Activated naive CD4-positive, alpha-beta T cell treated with anti-CD3 and anti-CD28 coated beads for 36 hours (primary cell): Measurements from ENCODE around the gene KCNG2. TPM values are rescaled to one million over a fixed set of nuclear protein-coding genes. Genes with fewer than 3 reads are reported as not detected.
A peak's percentile ranks its signal among the peaks of the same experiment; 100 is the strongest.
"Not testable (repeated sequence)": the region's sequence is repeated elsewhere in the genome, so short reads cannot be mapped to it uniquely, and the experiment has no call there.

Source experiments
- CTCF ChIA-PET: fragments of 350-600 bp; sonication (Branson Sonifier 250); formaldehyde crosslinking; loops from one replicate; lab custom pipeline; 2021; ENCODE audit warnings: antibody characterized with exemption; lab: Charles Lee
- DNase-seq: peaks from one replicate; pipeline ENCODE4 v3.0.0-alpha.2; 2020
- H3K27ac Mint-ChIP-seq: one replicate; pipeline ENCODE4 v1.8.0; 2021; ENCODE audit warnings: mild to moderate bottlenecking, mixed read lengths
- H3K27me3 Mint-ChIP-seq: one replicate; pipeline ENCODE4 v1.8.0; 2021; ENCODE audit warnings: low read depth, mixed read lengths
- H3K36me3 Mint-ChIP-seq: one replicate; pipeline ENCODE4 v1.8.0; 2021; ENCODE audit warnings: low read depth, mixed read lengths
- H3K4me1 Mint-ChIP-seq: one replicate; pipeline ENCODE4 v1.8.0; 2021; ENCODE audit warnings: low read depth, mixed read lengths
- H3K4me3 Mint-ChIP-seq: one replicate; pipeline ENCODE4 v1.8.0; 2021; ENCODE audit warnings: mild to moderate bottlenecking, moderate library complexity, mixed read lengths
- H3K9me3 Mint-ChIP-seq: one replicate; pipeline ENCODE4 v1.8.0; 2021; ENCODE audit warnings: mixed read lengths
- intact Hi-C: fragments of 100-400 bp; cut with micrococcal nuclease; formaldehyde crosslinking; loops from one replicate; pipeline ENCODE4 v1.15.1; 2023
- total RNA-seq, 2 experiments: library from RNA; stranded (reverse); gene quantifications; one replicate each; pipeline ENCODE4 v1.2.3, GENCODE V29; 2021

Gene KCNG2
- not detected for total RNA-seq

GRCh38 chr18:79797518-79798345, at the start of gene KCNG2:
Gene KCNG2, plus strand, starts transcription at chr18:79797938. Its CDS starts 65,730 bp downstream, at chr18:79863668.
- H3K9me3 Mint-ChIP-seq, result no peaks in the 10 kb centered on the region
- intact Hi-C loops, result loop anchor here (2.0 to 5.0 kb wide), 4 partner anchors 115 to 360 kb away; partner anchors contain the start of genes HSBP1L1 and TXNL4A
- peaks cover 10% of the 10 kb centered on the region for H3K4me1 Mint-ChIP-seq
- CTCF ChIA-PET, result no interaction called here
- DNase-seq, result peak; percentile 51
- H3K36me3 Mint-ChIP-seq, result no peaks in the 10 kb centered on the region
- H3K27ac Mint-ChIP-seq, result no peak within 1 kb of the TSS
- H3K4me3 Mint-ChIP-seq, result peak within 1 kb of the TSS; percentile 43
- peaks cover 38% of the 10 kb centered on the region for H3K27me3 Mint-ChIP-seq

- intact Hi-C loops, result no loop called here
- no peaks in the 10 kb centered on the region for H3K4me1 Mint-ChIP-seq
- CTCF ChIA-PET, result no interaction called here
- H3K9me3 Mint-ChIP-seq, result no peaks in the 10 kb centered on the region
- peaks cover 32% of the 10 kb centered on the region for H3K36me3 Mint-ChIP-seq
- no peak for DNase-seq
- H3K27ac Mint-ChIP-seq, result no peak overlapping the region
- no peak overlapping the region for H3K4me3 Mint-ChIP-seq
- H3K27me3 Mint-ChIP-seq, result no peaks in the 10 kb centered on the region
Observed at GRCh38 chr18:79748321-79749180, 49.2 kb upstream of the KCNG2 start.

GRCh38 chr18:79749251-79750191, 48.2 kb upstream of the KCNG2 start:
- no peak overlapping the region for H3K4me3 Mint-ChIP-seq
- H3K9me3 Mint-ChIP-seq, result no peaks in the 10 kb centered on the region
- intact Hi-C loops, result no loop called here
- no peaks in the 10 kb centered on the region for H3K4me1 Mint-ChIP-seq
- CTCF ChIA-PET, result interaction anchor here (0.6 kb wide), 1 partner anchor 189 kb away, joined by 5 read pairs; no protein-coding TSS in a partner anchor
- DNase-seq, result no peak
- H3K36me3 Mint-ChIP-seq, result peaks cover 32% of the 10 kb centered on the region
- H3K27me3 Mint-ChIP-seq, result no peaks in the 10 kb centered on the region
- no peak overlapping the region for H3K27ac Mint-ChIP-seq

- Mint-ChIP-seq H3K27me3 (no peaks in the 10 kb centered on the region), H3K27ac (no peak overlapping the region), H3K4me1 (no peaks in the 10 kb centered on the region), H3K9me3 (peaks cover 2% of the 10 kb centered on the region), H3K36me3 (peaks cover 43% of the 10 kb centered on the region), H3K4me3 (no peak overlapping the region)
- no peak for DNase-seq
- intact Hi-C loops, result no loop called here
- CTCF ChIA-PET, result no interaction called here
Observed at GRCh38 chr18:79750980-79751571, 46.7 kb upstream of the KCNG2 start.

GRCh38 chr18:79751918-79752578, 45.7 kb upstream of the KCNG2 start:
- H3K27ac Mint-ChIP-seq, DNase-seq, intact Hi-C loops, H3K4me3 Mint-ChIP-seq, H3K27me3 Mint-ChIP-seq, H3K9me3 Mint-ChIP-seq, H3K4me1 Mint-ChIP-seq, CTCF ChIA-PET: not testable (repeated sequence)
- H3K36me3 Mint-ChIP-seq, result peaks cover 45% of the 10 kb centered on the region

GRCh38 chr18:79752946-79753345, 44.8 kb upstream of the KCNG2 start:
- intact Hi-C loops, H3K27ac Mint-ChIP-seq: not testable (repeated sequence)
- H3K36me3 Mint-ChIP-seq, result peaks cover 53% of the 10 kb centered on the region

GRCh38 chr18:79753391-79753851, 44.3 kb upstream of the KCNG2 start:
- CTCF ChIA-PET, result interaction anchor here (1.3 kb wide), 1 partner anchor 10 kb away, joined by 3 read pairs; no protein-coding TSS in a partner anchor

More at GRCh38 chr18:79752946-79753345, 44.8 kb upstream of the KCNG2 start:
- CTCF ChIA-PET, H3K4me1 Mint-ChIP-seq, DNase-seq, H3K4me3 Mint-ChIP-seq, H3K27me3 Mint-ChIP-seq: not testable (repeated sequence)
- H3K9me3 Mint-ChIP-seq, result peaks cover 13% of the 10 kb centered on the region

GRCh38 chr18:79754022-79754761, 43.5 kb upstream of the KCNG2 start:
- Mint-ChIP-seq H3K9me3 (peaks cover 23% of the 10 kb centered on the region), H3K27me3 (no peaks in the 10 kb centered on the region), H3K4me1 (no peaks in the 10 kb centered on the region), H3K27ac (no peak overlapping the region), H3K4me3 (no peak overlapping the region), H3K36me3 (peaks cover 54% of the 10 kb centered on the region)
- CTCF ChIA-PET, result interaction anchor here (1.3 kb wide), 1 partner anchor 9 kb away, joined by 3 read pairs; no protein-coding TSS in a partner anchor
- DNase-seq, result no peak
- intact Hi-C loops, result no loop called here

More at GRCh38 chr18:79753391-79753851, 44.3 kb upstream of the KCNG2 start:
- no peaks in the 10 kb centered on the region for H3K4me1 Mint-ChIP-seq
- no peak for DNase-seq
- H3K4me3 Mint-ChIP-seq, result no peak overlapping the region
- peaks cover 57% of the 10 kb centered on the region for H3K36me3 Mint-ChIP-seq
- intact Hi-C loops, result no loop called here
- H3K27me3 Mint-ChIP-seq, result no peaks in the 10 kb centered on the region
- H3K27ac Mint-ChIP-seq, result no peak overlapping the region
- peaks cover 18% of the 10 kb centered on the region for H3K9me3 Mint-ChIP-seq

- no peaks in the 10 kb centered on the region for H3K27me3 Mint-ChIP-seq
- CTCF ChIA-PET, result no interaction called here
- no peaks in the 10 kb centered on the region for H3K4me1 Mint-ChIP-seq
Observed at GRCh38 chr18:79754831-79755351, 42.8 kb upstream of the KCNG2 start.

GRCh38 chr18:79755496-79756142, 42.1 kb upstream of the KCNG2 start:
- peaks cover 52% of the 10 kb centered on the region for H3K36me3 Mint-ChIP-seq
- DNase-seq, result no peak
- H3K4me1 Mint-ChIP-seq, result no peaks in the 10 kb centered on the region
- CTCF ChIA-PET, result no interaction called here
- no peak overlapping the region for H3K4me3 Mint-ChIP-seq
- intact Hi-C loops, result no loop called here
- no peak overlapping the region for H3K27ac Mint-ChIP-seq
- no peaks in the 10 kb centered on the region for H3K27me3 Mint-ChIP-seq
- peaks cover 31% of the 10 kb centered on the region for H3K9me3 Mint-ChIP-seq

More at GRCh38 chr18:79754831-79755351, 42.8 kb upstream of the KCNG2 start:
- Mint-ChIP-seq H3K36me3 (peaks cover 53% of the 10 kb centered on the region), H3K27ac (no peak overlapping the region), H3K4me3 (no peak overlapping the region), H3K9me3 (peaks cover 27% of the 10 kb centered on the region)
- intact Hi-C loops, result no loop called here
- no peak for DNase-seq
